LNCaP clone FGC (cell line): ENCODE data around the gene CEACAM1.
"Not testable (repeated sequence)": the region's sequence is repeated elsewhere in the genome, so short reads cannot be mapped to it uniquely, and the experiment has no call there.

Experiments
- DNase-seq: peaks from one replicate; pipeline ENCODE4 v3.0.0-alpha.2; 2011; ENCODE audit warnings: low read depth
- H3K4me3 ChIP-seq: 2 replicates; pipeline ENCODE4 v1.5.1; 2011; ENCODE audit warnings: mild to moderate bottlenecking, low read depth, low read length, control low read depth
- CTCF ChIP-seq: IDR thresholded peaks from 2 replicates; pipeline ENCODE4 v1.5.1; 2012; ENCODE audit warnings: mild to moderate bottlenecking; ENCODE audit not compliant: control insufficient read depth, insufficient read depth; ENCODE audit errors: extremely low read depth

CEACAM1 gene

GRCh38 chr19:42555317-42555716, 27.0 kb upstream of the CEACAM1 start:
- no peak for DNase-seq
- no peak overlapping the region for H3K4me3 ChIP-seq
- TF ChIP-seq CTCF = no peak

- no peak for DNase-seq
- H3K4me3 ChIP-seq = no peak overlapping the region
- TF ChIP-seq CTCF = no peak
Observed at GRCh38 chr19:42554046-42554575, 25.8 kb upstream of the CEACAM1 start.

- no peak for TF ChIP-seq CTCF
- DNase-seq = no peak
- H3K4me3 ChIP-seq = no peak overlapping the region
Observed at GRCh38 chr19:42553292-42554045, 25.2 kb upstream of the CEACAM1 start.

GRCh38 chr19:42552086-42553065, 24.1 kb upstream of the CEACAM1 start:
- no peak for TF ChIP-seq CTCF
- no peak for DNase-seq
- H3K4me3 ChIP-seq = no peak overlapping the region

GRCh38 chr19:42550521-42550920, 22.2 kb upstream of the CEACAM1 start:
- not testable (repeated sequence) for H3K4me3 ChIP-seq, DNase-seq

- DNase-seq, H3K4me3 ChIP-seq: not testable (repeated sequence)
Observed at GRCh38 chr19:42549067-42549466, 20.8 kb upstream of the CEACAM1 start.

GRCh38 chr19:42548552-42548951, 20.3 kb upstream of the CEACAM1 start:
- TF ChIP-seq CTCF = no peak
- no peak overlapping the region for H3K4me3 ChIP-seq
- no peak for DNase-seq
